ENCODE data around the gene RAB26.

The RAB26 gene

GRCh38 chr16:2172688-2173335 is 24.4 kb downstream of the RAB26 start:
- DNase-seq (ENCODE audit: low read depth, low spot score) = no peak
- no peak overlapping the region for H3K4me3 ChIP-seq (ENCODE audit: low read length)

- H3K4me3 ChIP-seq (ENCODE audit: low read length) = no peak overlapping the region
- no peak for DNase-seq (ENCODE audit: low read depth, low spot score)
Measured at GRCh38 chr16:2173366-2173765, 24.9 kb downstream of the RAB26 start.

- no peak overlapping the region for H3K4me3 ChIP-seq (ENCODE audit: low read length)
- no peak for DNase-seq (ENCODE audit: low read depth, low spot score)
Measured at GRCh38 chr16:2173916-2174315, 25.5 kb downstream of the RAB26 start.

GRCh38 chr16:2174396-2175131 is 26.1 kb downstream of the RAB26 start:
- DNase-seq (ENCODE audit: low read depth, low spot score) = no peak
- H3K4me3 ChIP-seq (ENCODE audit: low read length) = no peak overlapping the region

GRCh38 chr16:2175454-2175853 is 27.0 kb downstream of the RAB26 start:
- no peak overlapping the region for H3K4me3 ChIP-seq (ENCODE audit: low read length)
- no peak for DNase-seq (ENCODE audit: low read depth, low spot score)

- no peak for DNase-seq (ENCODE audit: low read depth, low spot score)
- no peak overlapping the region for H3K4me3 ChIP-seq (ENCODE audit: low read length)
Measured at GRCh38 chr16:2176047-2176446, 27.6 kb downstream of the RAB26 start.

- H3K4me3 ChIP-seq (ENCODE audit: low read length) = no peak overlapping the region
- DNase-seq (ENCODE audit: low read depth, low spot score) = no peak
Measured at GRCh38 chr16:2177101-2177500, 28.7 kb downstream of the RAB26 start.

GRCh38 chr16:2177561-2177960 is 29.1 kb downstream of the RAB26 start:
- no peak for DNase-seq (ENCODE audit: low read depth, low spot score)
- no peak overlapping the region for H3K4me3 ChIP-seq (ENCODE audit: low read length)

- DNase-seq (ENCODE audit: low read depth, low spot score) = no peak
- no peak overlapping the region for H3K4me3 ChIP-seq (ENCODE audit: low read length)
Measured at GRCh38 chr16:2178321-2179106, 30.1 kb downstream of the RAB26 start.

GRCh38 chr16:2179107-2179501 is 30.7 kb downstream of the RAB26 start:
- H3K4me3 ChIP-seq (ENCODE audit: low read length) = no peak overlapping the region
- no peak for DNase-seq (ENCODE audit: low read depth, low spot score)

- H3K4me3 ChIP-seq (ENCODE audit: low read length) = no peak overlapping the region
- DNase-seq (ENCODE audit: low read depth, low spot score) = no peak
Measured at GRCh38 chr16:2179576-2179975, 31.2 kb downstream of the RAB26 start.

- no peak overlapping the region for H3K4me3 ChIP-seq (ENCODE audit: low read length)
- DNase-seq (ENCODE audit: low read depth, low spot score) = no peak
Measured at GRCh38 chr16:2180461-2180860, 32.0 kb downstream of the RAB26 start.

- no peak overlapping the region for H3K4me3 ChIP-seq (ENCODE audit: low read length)
- DNase-seq (ENCODE audit: low read depth, low spot score) = no peak
Measured at GRCh38 chr16:2180962-2181923, 32.8 kb downstream of the RAB26 start.

GRCh38 chr16:2181952-2182351 is 33.5 kb downstream of the RAB26 start:
- H3K4me3 ChIP-seq (ENCODE audit: low read length) = no peak overlapping the region
- DNase-seq (ENCODE audit: low read depth, low spot score) = no peak

- no peak overlapping the region for H3K4me3 ChIP-seq (ENCODE audit: low read length)
- no peak for DNase-seq (ENCODE audit: low read depth, low spot score)
Measured at GRCh38 chr16:2183671-2184070, 35.2 kb downstream of the RAB26 start.

GRCh38 chr16:2184346-2184745 is 35.9 kb downstream of the RAB26 start:
- H3K4me3 ChIP-seq (ENCODE audit: low read length) = no peak overlapping the region
- DNase-seq (ENCODE audit: low read depth, low spot score) = no peak

- H3K4me3 ChIP-seq (ENCODE audit: low read length) = no peak overlapping the region
- DNase-seq (ENCODE audit: low read depth, low spot score) = no peak
Measured at GRCh38 chr16:2184962-2185361, 36.5 kb downstream of the RAB26 start.

GRCh38 chr16:2186064-2186463 is 37.6 kb downstream of the RAB26 start:
- DNase-seq (ENCODE audit: low read depth, low spot score) = no peak
- H3K4me3 ChIP-seq (ENCODE audit: low read length) = no peak overlapping the region

- H3K4me3 ChIP-seq (ENCODE audit: low read length) = no peak overlapping the region
- no peak for DNase-seq (ENCODE audit: low read depth, low spot score)
Measured at GRCh38 chr16:2186505-2186904, 38.1 kb downstream of the RAB26 start.
